HG03460 (cell line): ENCODE measurements around the gene HES3.

ENCODE experiments used
- ATAC-seq: cut with Tn5 transposase; IDR thresholded peaks from one replicate; pipeline ENCODE4 v1.9.1; 2021; ENCODE audit not compliant: unreplicated experiment

HES3 gene, protein sequence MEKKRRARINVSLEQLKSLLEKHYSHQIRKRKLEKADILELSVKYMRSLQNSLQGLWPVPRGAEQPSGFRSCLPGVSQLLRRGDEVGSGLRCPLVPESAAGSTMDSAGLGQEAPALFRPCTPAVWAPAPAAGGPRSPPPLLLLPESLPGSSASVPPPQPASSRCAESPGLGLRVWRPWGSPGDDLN

DNA sequence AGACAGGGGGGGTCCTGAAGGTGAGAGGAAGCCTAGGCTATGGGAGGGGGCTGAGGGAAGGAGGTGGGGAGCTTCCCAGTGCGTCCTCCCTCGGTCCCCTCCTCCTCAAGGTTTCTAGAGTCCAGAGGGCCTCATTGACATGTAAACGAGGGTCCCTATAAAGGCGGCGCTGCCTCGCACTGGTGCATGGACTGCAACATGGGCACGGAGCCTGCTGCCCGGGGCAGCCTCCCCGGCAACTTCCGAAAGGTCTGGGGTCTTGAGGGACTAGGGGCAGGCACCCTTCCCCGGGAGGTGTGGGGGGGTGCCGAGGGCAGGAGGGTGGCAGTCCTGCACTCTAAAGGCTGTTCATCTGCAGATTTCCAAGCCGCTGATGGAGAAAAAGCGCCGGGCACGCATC lies at the start of gene HES3:
Gene HES3, plus strand, starts transcription at position 187 of the 400 bp plus-strand sequence. Its CDS starts 187 bp downstream, at position 374.
- no peak for ATAC-seq

DNA sequence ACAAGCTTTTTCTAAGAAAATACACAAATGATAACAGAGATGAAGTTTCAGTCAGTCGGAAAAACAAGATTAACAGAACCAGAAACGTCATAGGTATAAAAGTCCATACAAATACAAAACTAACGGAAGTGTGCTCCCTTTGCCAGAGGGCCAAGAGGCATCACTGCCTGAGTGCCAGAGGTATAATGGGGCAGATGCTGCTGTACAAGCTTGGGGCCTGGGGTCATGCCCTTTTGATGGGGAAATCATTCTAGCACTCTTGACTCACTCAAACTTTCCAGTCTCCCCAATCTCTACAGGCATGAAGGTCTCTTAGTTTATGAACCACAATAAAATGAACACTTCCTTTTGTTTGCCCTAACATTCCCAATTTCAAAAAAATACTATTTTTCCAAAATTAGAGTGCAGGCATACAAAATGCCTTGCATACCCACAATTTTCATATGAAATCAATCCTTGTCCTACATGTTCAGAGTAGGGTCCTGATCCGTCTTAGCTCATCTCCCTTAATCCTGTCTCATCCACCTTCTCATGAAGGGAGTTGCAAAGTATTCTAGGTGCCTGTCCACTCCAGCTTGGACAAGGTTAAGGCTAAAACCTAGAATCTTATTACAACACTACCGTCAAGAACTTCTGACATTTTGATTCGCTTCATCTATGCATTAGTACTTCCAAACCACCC lies 46.1 kb upstream of the HES3 start:
- no peak for ATAC-seq

DNA sequence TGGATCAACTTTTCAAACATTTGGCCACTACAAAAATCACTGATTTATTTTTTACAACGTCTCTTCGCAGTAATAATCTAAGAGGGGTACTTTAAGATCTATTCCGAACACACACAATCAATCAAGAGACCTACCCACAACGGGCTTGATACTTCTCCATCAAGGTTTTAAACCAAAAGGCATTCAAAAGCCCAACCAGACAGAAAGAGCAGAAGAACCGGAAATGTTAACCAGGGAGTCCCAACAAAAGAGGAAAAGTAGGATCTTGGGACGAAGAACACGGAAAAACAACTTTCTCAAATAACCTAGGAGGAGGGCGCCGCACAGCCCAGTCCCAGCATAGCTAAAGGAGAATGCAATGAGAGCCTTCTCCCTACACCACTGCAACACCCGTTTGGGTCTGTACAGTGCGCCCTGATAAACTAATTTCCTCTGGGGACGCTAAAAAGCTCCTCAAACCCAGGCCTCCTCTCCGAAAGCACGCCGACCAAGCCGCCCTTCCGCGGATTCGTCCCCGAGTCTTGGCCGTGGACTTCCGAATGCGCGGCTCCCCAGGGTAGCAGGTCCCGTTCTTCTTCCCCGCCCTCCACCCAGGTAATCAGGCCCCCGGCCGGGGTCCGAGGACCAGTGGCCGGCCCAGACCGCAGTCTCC lies 45.2 kb upstream of the HES3 start:
- peak; percentile 9 for ATAC-seq

DNA sequence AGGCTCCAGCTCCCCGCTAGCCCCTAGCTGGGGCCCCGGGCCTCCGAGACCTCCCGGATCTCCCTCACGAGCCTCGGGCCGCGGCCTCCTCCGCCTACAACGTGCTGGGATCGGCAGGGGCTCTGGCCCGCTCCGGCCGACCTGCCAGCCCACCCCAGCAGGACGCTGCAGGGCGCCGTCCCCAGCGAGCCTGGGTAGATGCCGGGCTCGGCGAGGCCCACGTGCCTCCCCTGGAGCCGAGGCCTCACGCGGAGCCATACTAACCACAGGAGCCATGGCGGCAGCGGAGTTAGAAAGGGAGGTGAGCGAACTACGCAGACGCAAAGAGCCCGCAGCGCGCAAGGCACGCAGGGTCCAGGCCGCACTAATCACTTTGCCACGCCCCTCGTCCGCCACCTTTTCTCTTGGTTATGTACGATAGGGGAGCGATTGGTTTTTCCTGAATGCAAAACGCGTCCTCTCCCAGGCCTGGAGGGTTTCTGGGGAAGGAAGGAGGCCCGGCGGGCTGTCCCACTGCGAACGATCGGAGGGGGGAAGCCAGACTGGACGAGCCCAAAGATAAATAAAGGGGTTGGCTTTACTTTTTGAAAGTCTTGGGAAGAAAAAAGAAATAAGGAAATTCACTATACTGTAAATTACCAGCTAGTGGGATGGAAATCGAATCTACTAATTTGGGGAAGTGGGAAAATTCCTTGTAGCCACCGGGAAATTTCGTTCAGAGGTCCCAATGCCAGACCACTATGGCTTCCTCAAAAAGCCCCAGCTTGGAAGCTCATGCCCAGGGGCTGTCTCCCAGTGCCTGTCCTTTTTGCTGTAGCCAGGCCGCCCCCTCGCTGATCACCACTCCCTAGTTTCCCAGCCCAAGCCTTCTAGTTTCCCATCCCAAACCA lies 44.4 kb upstream of the HES3 start, which contains the start of gene RPL22:
Gene RPL22, minus strand, starts transcription at position 298 of the 890 bp plus-strand sequence. Its CDS starts 22 bp downstream, at position 276.
- peak; percentile 97 for ATAC-seq

DNA sequence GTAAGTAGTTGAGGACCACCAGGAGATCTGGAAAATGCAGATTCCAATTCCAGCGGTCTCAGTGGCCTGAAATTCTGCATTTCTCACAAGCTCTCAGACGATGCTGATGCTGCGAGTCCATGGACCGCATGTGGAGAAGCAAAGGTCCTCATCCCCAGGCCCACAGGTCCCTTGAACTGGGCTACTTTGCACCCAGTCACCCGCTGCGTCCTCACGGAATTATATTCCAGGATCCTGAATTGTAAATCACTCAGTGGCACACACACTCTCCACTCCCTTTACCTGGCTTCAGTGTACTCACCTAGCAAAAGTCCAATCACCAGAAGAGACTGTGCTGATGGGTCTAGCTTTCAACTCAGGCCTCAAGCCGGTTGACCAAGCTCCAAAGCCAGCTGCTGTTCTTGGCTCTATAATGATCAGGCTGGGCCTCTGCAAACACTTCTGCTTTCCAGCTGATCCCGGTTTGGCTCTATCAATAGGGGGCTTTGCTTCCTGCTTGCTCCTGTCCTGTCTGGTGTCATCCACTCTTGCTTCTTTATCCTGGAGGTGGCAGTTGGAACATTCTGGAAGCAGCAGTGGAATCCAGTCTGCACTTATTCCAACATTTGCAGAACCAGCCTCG lies 43.7 kb upstream of the HES3 start:
- ATAC-seq, result no peak

DNA sequence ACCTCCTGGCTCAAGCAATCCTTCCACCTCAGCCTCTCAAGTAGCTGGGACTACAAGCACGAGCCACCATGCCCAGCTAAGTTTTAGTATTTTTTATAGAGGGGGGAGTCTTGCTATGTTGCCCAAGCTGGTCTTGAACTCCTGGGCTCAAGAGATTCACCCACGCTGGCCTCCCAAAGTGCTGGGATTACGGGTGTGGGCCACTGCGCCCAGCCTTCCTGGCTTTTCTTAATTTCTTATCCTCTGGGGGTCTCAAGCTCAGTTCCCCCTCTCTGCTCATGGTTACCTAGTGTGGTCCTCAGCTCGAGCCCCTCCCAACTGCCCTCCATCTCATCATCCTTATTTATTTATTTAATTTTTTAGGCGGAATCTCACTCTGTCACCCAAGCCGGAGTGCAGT lies 41.7 kb upstream of the HES3 start:
- no peak for ATAC-seq

DNA sequence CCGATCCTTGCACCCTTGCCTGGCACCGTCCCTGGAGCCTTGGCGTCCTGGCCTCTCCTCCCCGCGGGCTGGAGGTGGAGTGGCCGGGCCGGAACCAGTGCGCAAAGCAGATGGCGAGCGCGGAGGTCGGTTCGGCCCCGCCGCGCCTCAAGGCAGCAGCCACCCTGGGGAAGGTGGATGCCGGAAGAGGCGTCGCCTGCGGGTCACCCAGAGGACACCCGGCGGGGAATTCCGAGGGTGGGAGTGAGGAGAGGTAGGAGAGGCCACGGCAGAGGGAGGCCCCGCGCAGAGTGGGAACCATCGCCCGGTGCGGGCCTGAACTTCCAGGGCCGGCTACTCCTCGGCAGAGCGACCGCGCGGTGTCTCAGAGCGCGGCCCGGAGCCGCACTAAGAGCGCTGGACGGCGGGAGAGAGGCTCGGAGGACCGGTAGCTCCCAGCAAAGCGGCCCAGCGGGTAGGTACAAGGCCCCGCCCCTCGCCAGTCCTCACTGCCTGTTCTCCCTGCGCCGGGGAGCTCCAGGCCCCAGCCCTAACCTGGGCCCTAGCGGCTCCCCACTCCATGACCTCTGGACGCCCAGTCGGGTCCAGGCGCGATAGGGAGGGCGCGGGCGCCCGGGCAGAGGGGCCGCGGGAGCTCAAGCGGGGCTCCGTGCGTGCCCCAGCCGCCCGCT lies 38.0 kb upstream of the HES3 start, which contains the start of gene RNF207:
Gene RNF207, plus strand, starts transcription at position 271 of the 671 bp plus-strand sequence. CDS start 417 bp downstream, outside the sequence.
- ATAC-seq, result peak; percentile 46

DNA sequence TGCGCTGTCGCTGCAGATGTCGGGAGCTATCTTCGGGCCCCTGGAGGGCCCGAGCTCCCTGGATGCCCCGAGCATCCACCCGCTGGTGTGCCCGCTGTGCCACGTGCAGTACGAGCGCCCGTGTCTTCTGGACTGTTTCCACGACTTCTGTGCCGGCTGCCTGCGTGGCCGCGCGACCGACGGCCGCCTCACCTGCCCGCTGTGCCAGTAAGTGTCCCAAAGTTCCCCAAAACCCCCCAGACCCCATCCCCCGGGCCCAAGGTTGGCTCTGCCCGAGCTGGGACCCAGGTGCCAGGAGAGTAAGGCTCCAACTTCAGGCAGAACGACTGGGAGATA lies 37.5 kb upstream of the HES3 start:
- ATAC-seq, result no peak

DNA sequence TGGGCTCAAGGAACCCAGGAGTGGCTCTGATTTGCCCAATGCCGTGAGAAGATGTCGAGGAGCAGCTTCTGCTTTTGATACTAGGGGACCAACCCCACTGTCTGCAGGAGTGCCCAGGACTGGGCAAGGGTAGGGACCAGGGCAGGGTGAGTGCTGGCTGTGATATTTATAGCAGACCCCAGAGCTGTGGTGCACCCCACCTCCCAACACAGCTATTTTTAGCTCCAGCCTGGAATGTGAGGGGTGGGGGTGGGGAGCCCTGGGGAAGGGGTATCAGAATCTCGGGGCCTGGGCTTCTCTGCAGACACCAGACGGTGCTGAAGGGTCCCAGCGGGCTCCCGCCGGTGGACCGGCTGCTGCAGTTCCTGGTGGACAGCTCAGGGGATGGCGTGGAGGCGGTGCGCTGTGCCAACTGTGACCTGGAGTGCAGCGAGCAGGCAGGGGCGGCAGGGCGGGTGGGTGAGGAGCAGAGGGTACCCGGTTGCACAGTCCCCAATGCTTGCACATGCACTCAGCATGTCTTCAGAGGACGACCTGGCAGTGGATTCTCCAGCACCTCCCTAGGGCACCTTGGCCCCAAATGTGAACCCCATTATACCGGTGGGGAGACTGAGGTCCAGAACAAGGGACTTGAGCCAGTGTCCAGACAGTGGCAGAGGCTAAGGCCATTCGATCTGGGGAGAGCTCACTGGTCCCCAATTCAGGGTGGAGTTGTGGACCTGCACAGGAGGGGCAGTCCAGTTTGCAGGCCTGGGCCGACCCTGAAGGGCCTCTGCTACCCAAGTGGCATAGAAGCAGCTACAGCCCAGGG lies 36.7 kb upstream of the HES3 start:
- no peak for ATAC-seq

DNA sequence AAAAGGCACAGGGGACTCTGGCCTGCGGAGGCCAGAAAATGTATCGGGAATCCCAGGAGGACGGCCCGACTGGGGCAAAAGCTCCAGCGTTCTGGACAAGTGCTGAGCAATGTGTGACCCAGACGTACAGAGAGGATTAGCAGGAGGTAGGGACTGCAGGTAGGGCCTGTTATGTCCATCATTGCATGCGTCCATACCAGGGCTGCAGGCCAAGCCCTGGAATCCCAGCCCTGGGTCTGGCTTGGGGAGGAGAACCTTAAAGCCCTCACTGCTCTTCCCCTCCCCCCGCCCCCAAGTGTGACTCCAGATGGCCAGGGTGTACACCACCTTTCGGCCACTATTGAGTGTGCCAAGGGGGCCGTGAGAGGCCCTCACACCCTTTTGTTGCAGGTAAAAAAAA lies 36.1 kb upstream of the HES3 start:
- no peak for ATAC-seq

DNA sequence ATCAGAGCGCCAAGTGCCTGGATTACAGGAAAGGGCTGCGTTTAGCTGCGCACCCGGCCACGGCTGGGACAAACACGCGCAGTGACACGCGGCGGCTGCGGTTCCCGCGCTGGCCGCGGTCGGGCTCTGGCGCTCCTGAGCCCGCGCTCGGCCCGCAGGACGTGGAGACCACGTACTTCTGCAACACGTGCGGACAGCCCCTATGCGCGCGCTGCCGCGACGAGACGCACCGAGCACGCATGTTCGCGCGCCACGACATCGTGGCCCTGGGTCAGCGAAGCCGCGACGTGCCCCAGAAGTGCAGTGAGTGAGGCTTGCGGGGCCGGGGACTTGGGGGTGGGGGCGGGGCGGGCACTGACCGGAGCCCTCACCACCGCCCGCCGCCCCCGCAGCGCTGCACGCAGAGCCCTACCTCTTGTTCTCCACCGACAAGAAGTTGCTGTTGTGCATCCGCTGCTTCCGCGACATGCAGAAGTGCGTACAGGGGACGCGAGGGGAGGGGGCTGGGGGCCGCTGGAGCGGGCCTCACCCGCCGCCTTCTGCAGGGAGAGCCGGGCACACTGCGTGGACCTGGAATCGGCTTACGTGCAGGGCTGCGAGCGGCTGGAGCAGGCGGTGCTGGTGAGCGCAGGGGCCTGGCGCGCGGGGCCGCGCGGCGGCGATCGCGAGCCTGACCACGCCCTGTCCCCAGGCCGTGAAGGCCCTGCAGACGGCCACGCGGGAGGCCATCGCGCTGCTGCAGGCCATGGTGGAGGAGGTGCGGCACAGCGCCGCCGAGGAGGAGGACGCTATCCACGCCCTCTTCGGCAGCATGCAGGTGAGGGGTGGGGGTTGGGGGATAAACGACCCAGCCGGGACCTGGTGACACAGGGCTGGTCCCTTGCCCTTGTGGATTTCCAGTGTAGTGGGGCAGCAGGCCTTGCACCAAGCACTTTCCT lies 35.0 kb upstream of the HES3 start:
- ATAC-seq, result no peak

DNA sequence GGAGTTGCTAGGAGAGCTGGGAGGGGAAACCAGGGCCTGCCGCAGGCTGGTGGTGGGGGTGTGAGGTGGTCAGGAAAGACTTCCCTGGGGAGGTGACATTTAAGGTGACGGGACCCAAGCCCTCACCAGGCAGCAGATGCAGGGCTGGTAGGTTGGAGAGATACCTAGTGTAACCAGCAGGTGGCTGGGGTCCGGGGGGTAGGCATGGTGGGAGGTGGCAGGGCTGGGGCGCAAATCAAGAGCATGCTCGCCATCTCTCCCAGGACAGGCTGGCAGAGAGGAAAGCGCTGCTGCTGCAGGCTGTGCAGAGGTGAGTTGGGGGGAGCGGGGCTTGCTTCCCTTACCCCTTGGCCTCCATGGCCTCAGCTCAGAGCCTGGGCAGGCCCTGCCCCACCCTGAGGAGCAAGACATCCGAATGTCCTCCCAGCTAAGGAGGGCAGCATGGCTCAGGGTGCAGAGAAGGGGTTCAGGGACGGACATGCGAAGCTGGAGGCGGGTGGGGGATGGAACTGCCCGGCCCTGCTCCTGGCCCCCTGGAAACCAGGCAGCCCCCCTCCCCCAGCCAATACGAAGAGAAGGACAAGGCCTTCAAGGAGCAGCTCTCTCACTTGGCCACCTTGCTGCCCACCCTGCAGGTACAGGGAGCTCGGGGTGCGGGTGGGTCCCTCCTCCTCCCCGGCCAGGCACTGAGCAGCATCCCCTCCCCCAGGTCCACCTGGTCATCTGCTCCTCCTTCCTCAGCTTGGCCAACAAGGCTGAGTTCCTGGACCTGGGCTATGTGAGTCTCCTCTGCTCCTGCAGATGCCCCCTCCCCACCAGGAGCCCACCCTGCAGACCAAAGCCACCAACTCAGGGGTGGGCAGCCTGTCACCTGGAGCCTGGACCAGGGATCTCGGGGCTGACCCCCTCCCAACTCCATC lies 34.1 kb upstream of the HES3 start:
- ATAC-seq, result no peak

DNA sequence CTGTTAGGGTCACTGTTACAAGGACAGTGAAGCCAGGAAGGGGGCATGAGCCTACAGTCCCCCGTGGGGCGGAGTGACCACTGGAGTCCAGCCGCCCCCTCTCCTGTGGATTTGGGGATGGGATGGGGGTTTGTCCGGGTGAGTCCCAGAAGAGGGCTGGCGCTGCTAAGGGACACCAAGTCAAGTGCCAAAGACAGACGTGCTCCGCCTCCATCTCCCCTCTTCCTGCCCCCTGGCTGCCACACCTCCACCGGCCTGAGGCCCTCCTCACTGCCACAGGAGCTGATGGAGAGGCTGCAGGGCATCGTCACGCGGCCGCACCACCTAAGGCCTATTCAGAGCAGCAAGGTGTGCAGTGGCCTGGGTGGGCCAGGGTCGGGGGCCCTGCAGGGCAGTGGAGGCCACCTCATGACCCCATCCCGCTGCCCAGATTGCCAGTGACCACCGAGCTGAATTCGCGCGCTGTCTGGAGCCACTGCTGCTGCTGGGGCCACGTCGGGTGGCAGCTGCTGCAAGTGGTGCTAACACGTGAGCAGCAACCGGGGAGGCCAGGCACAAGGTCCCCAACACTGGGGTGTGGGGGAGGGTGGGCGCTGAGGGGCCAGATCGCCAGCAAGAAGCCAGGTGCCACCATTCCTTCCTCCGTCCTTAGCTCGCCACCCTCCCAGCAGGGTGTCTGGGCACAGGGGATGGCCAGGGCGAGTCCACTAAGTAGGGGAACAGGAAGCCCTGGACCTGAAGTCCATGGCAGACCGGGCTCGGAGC lies 33.2 kb upstream of the HES3 start:
- no peak for ATAC-seq

DNA sequence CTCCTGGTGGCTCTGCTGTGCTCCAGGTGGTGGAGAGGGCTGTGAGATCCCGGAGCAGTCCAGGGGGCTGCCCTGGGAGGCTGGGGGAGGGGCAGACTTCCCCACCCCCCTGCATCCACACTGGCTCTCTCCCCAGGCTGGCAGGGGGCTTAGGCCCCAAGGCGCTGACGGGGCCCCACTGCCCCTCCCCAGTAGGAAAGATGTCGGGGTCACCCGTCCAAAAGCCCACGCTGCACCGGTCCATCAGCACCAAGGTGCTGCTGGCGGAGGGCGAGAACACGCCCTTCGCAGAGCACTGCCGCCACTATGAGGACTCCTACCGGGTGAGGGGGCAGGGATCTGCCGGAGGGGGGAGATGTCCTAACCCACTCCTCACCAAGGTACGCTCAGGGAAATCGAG lies 32.2 kb upstream of the HES3 start:
- ATAC-seq, result no peak

DNA sequence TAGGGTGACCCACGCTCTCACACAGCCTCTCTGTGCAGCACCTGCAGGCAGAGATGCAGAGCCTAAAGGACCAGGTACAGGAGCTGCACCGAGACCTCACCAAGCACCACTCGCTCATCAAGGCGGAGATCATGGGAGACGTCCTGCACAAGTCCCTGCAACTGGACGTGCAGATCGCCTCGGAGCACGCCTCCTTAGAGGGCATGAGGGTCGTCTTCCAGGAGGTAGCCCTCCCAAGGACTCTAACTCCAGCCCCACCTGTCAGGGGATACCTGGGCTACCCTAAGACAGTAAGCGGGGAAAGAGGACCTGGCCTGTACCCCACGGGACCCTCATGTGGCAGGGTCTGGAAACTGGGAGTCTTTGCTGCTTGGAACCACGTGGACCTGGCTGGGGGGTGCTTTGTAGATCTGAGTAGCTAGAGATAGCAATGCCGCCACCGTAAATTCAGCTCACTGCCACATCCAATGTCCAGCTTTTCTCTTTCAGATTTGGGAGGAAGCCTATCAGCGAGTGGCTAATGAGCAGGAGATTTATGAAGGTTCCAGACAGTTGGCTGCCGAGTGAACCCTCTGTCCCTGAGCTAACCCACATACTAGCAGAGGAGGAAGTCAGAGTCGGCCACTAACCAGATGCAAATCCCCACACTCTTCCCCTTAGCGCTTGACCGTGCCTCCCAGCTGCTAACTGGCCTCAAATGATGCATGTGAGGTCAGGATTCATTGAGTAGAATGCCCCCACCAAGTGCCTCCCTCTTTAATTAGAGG lies 31.6 kb upstream of the HES3 start:
- ATAC-seq, result no peak
